ENCODE results near the gene VPS51.
A peak's percentile ranks its signal among the peaks of the same experiment; 100 is the strongest.
"Not testable (repeated sequence)": the region's sequence is repeated elsewhere in the genome, so short reads cannot be mapped to it uniquely, and the experiment has no call there.

Gene VPS51

GRCh38 chr11:65108469-65109123 lies 12.6 kb downstream of the VPS51 start:
- DNase-seq, result no peak

- no peak for DNase-seq
Observed at GRCh38 chr11:65109231-65110198, 13.5 kb downstream of the VPS51 start.

GRCh38 chr11:65110354-65110861 lies 14.4 kb downstream of the VPS51 start:
- peak; percentile 82 for DNase-seq

GRCh38 chr11:65111159-65111743 lies 15.2 kb downstream of the VPS51 start:
- no peak for DNase-seq

- DNase-seq, result peak; percentile 90
Observed at GRCh38 chr11:65111744-65112545, 15.9 kb downstream of the VPS51 start, which contains the start of gene TM7SF2. Gene TM7SF2 (plus strand): TSS chr11:65111872. CDS start chr11:65112016, 144 bp downstream.

GRCh38 chr11:65112546-65113360 lies 16.7 kb downstream of the VPS51 start:
- peak; percentile 57 for DNase-seq

GRCh38 chr11:65113361-65113756 lies 17.3 kb downstream of the VPS51 start:
- peak; percentile 57 for DNase-seq

GRCh38 chr11:65113839-65114238 lies 17.8 kb downstream of the VPS51 start:
- DNase-seq, result no peak

- no peak for DNase-seq
Observed at GRCh38 chr11:65114538-65115171, 18.6 kb downstream of the VPS51 start.

- DNase-seq, result no peak
Observed at GRCh38 chr11:65115361-65116082, 19.5 kb downstream of the VPS51 start.

- peak; percentile 43 for DNase-seq
Observed at GRCh38 chr11:65116370-65117205, 20.6 kb downstream of the VPS51 start.

GRCh38 chr11:65117206-65118096 lies 21.4 kb downstream of the VPS51 start, which contains the start of gene ZNHIT2:
Gene ZNHIT2 (minus strand): TSS chr11:65117701. CDS start chr11:65117653, 48 bp downstream.
- peak; percentile 98 for DNase-seq

- DNase-seq, result no peak
Observed at GRCh38 chr11:65118097-65118837, 22.3 kb downstream of the VPS51 start.

GRCh38 chr11:65118891-65119669 lies 23.1 kb downstream of the VPS51 start:
- DNase-seq, result not testable (repeated sequence)

- DNase-seq, result no peak
Observed at GRCh38 chr11:65119670-65119995, 23.6 kb downstream of the VPS51 start.

GRCh38 chr11:65120831-65121230 lies 24.8 kb downstream of the VPS51 start:
- no peak for DNase-seq

- no peak for DNase-seq
Observed at GRCh38 chr11:65121447-65121864, 25.4 kb downstream of the VPS51 start.

Measured in NCI-H2171 treated with DMSO at 0.1 percent for 48 hours (cell line).